Epithelial cell of esophagus (primary cell): ENCODE data around the gene ALOX12.

Experiments used
- DNase-seq: peaks from one replicate; pipeline ENCODE4 v3.0.0; 2010; ENCODE audit warnings: low read depth
- H3K4me3 ChIP-seq: 2 replicates; pipeline ENCODE4 v1.5.1; 2011; ENCODE audit warnings: mild to moderate bottlenecking, low read length, control low read depth
- TF ChIP-seq, protein P1 (sequence below): IDR thresholded peaks from 2 replicates; pipeline ENCODE4 v1.5.1; 2011; ENCODE audit warnings: low read depth, mild to moderate bottlenecking, low read length, control low read depth, inconsistent platforms; ENCODE audit not compliant: insufficient read depth; ENCODE audit errors: missing control alignments

ALOX12 gene

DNA sequence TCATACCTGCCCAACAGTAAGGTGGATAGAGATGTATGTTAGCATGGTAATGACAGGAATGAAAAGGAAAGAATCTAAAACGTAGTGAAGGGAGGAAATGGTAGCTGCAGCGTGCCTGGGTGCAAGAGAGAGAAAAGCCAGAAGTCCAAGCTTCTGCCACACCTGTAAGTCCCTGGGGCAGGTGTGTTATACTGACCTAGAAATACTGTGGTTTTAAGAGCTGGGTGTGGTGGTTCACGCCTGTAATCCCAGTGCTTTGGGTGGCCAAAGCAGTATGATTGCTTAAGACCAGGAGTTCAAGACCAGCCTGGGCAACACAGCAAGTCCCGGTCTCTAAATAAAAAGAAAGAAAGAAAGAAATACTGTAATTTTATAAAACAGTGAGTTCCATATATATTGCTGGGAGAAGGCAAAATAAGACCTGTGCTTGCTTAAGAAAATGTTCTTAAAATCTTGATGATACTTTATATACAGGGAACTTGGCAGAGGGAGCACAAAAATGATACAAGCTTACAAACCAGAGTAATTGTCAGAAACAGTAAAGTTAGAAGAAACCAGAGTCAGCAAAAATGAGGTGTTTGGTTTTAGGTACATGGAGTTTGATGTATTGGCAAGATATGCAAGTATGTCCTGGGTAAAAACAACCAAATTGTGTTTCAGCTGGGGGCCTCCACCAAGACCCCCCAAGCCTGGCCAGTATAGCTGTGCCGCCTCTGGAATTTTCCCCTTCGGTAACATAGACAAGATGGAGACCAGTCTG lies 6.6 kb downstream of the ALOX12 start:
- DNase-seq, result no peak
- TF ChIP-seq, protein P1, sequence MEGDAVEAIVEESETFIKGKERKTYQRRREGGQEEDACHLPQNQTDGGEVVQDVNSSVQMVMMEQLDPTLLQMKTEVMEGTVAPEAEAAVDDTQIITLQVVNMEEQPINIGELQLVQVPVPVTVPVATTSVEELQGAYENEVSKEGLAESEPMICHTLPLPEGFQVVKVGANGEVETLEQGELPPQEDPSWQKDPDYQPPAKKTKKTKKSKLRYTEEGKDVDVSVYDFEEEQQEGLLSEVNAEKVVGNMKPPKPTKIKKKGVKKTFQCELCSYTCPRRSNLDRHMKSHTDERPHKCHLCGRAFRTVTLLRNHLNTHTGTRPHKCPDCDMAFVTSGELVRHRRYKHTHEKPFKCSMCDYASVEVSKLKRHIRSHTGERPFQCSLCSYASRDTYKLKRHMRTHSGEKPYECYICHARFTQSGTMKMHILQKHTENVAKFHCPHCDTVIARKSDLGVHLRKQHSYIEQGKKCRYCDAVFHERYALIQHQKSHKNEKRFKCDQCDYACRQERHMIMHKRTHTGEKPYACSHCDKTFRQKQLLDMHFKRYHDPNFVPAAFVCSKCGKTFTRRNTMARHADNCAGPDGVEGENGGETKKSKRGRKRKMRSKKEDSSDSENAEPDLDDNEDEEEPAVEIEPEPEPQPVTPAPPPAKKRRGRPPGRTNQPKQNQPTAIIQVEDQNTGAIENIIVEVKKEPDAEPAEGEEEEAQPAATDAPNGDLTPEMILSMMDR, result no peak
- H3K4me3 ChIP-seq, result no peak overlapping the region

DNA sequence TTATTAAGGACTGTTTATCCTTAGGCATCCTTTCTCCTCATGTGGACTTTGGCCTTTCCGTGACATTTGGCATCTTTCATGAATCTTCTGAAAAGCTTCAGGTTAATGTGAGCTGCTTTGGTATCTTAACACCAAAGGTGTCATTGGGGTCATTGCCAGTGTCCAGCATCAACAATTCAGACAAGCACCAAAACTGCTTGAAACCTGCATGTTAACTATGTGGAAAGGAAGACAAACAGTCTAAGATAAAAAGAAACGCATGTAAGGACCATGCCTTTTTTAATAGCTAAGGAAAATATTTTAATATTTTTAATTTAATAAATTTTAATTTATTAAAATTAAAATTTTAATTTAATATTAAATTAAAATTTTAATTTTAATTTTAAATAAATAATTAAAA lies 7.9 kb downstream of the ALOX12 start:
- H3K4me3 ChIP-seq, result no peak overlapping the region
- no peak for DNase-seq
- TF ChIP-seq, protein P1, result no peak

DNA sequence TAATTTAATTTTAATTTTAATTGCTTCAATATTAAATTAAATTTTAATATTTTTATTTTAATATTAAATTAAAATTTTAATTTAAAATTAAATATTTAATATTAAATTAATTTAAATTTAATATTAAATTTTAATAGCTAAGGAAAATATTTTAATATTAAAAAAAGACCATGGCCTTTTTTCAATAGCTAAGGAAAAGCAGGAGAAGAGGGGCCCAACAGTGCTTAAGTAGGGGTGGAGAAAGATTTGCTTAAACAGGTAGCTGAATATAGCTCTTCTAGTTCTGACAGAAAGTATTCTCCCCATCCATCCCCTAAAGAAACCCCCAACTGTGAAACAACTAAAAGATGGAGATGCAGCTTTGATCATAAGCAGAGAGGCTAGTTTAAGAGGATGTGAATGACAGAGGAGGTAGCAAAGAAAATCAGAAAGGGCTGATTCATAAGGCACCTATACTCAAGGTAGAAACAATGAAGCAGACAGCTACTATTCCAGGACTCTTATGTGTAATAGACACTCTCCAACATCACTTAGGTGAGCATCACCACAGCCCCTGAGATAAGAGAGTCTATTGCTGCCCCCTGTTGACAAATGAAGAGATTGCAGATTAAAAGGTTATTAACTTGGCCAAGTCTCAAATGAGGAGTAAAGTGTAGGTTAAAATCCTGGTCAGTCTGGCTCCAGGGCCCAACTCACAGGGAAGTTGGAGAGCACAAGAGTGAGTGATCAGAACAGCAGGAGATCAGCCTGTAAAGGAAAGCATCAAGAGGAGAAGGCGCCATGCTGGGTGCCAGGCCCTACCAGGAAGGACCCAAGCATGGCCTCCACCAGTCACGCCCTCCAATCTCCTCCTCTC lies 8.8 kb downstream of the ALOX12 start:
- DNase-seq, result peak; percentile 73

DNA sequence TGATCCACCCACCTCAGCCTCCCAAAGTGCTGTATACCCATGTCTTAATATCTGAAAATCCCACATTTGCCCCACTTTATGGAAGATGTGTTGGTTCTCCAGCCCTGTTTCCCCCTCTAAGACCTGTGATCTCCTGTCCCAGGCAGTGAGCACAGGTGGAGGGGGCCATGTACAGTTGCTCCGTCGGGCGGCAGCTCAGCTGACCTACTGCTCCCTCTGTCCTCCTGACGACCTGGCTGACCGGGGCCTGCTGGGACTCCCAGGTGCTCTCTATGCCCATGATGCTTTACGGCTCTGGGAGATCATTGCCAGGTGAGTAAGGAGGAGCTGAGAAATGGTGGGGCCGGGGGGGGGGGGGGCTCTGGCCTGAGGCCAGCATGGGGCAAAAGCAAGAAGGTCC lies 9.9 kb downstream of the ALOX12 start:
- no peak overlapping the region for H3K4me3 ChIP-seq
- TF ChIP-seq, protein P1, result no peak
- DNase-seq, result no peak

More for the DNA sequence above, 8.8 kb downstream of the ALOX12 start:
- TF ChIP-seq, protein P1, result peak; percentile 68
- H3K4me3 ChIP-seq, result no peak overlapping the region

DNA sequence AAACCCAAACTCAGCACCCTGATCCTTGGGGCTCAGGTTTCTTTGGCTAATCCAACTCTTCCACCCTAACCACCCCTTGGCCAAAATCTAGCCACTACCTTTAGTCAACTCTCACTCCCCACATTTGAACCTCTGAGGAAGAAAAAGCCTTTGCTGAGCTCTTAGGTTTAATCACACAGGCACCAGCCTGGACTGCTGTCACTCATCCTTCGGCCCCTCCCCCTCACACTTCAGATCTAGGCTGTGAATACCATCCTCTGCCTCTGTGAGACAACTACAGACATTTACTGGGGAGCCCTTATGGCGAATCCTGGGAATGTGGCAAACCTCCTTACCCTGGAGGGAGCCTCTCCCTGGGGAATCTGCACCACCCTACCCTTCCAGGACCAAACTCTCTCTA lies 11.3 kb downstream of the ALOX12 start:
- TF ChIP-seq, protein P1, result no peak
- no peak for DNase-seq
- no peak overlapping the region for H3K4me3 ChIP-seq

DNA sequence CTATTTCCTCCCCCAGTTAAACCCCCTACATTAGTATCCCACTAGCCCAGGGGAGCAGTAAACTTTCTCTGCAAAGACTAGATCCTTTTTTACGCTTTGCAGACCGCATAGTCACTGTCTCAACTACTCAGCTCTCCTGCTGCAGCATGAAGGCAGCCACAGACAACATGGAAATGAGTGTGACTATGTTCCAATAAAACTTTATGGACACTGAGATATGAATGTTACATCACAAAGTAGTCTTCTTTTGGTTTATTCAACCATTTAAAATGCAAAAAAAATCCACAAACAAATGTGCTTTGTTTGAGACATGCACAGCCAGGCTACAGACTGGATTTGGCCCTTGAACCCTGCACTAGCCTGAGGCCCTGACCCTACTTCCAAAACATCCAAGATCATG lies 14.7 kb downstream of the ALOX12 start:
- TF ChIP-seq, protein P1, result no peak
- DNase-seq, result no peak
- H3K4me3 ChIP-seq, result no peak overlapping the region
